GM19193 (cell line): Measurements from ENCODE around the gene HNF1B.

Experiments
- POLR2A ChIP-seq: IDR thresholded peaks from 4 replicates; pipeline ENCODE4 v1.6.1; 2011; ENCODE audit not compliant: insufficient read depth, insufficient read length; ENCODE audit errors: extremely low read depth

Gene HNF1B

GRCh38 chr17:37726248-37726647 lies 18.6 kb downstream of the HNF1B start:
- no peak for TF ChIP-seq POLR2A

- TF ChIP-seq POLR2A = no peak
Observed at GRCh38 chr17:37725601-37726146, 19.2 kb downstream of the HNF1B start.

- no peak for TF ChIP-seq POLR2A
Observed at GRCh38 chr17:37725021-37725595, 19.8 kb downstream of the HNF1B start.

GRCh38 chr17:37720989-37721388 lies 23.9 kb downstream of the HNF1B start:
- no peak for TF ChIP-seq POLR2A

GRCh38 chr17:37719866-37720265 lies 25.0 kb downstream of the HNF1B start:
- no peak for TF ChIP-seq POLR2A

- TF ChIP-seq POLR2A = peak; percentile 24
Observed at GRCh38 chr17:37718324-37719048, 26.4 kb downstream of the HNF1B start.

- peak; percentile 30 for TF ChIP-seq POLR2A
Observed at GRCh38 chr17:37717627-37718323, 27.1 kb downstream of the HNF1B start.

GRCh38 chr17:37714897-37715296 lies 30.0 kb downstream of the HNF1B start:
- TF ChIP-seq POLR2A = no peak

GRCh38 chr17:37713624-37714023 lies 31.2 kb downstream of the HNF1B start:
- TF ChIP-seq POLR2A = peak; percentile 15

GRCh38 chr17:37713028-37713431 lies 31.8 kb downstream of the HNF1B start:
- no peak for TF ChIP-seq POLR2A

- TF ChIP-seq POLR2A = no peak
Observed at GRCh38 chr17:37711113-37711512, 33.7 kb downstream of the HNF1B start.

- no peak for TF ChIP-seq POLR2A
Observed at GRCh38 chr17:37710344-37710886, 34.4 kb downstream of the HNF1B start.

- no peak for TF ChIP-seq POLR2A
Observed at GRCh38 chr17:37708616-37709212, 36.1 kb downstream of the HNF1B start.

- no peak for TF ChIP-seq POLR2A
Observed at GRCh38 chr17:37708008-37708615, 36.7 kb downstream of the HNF1B start.
